Measurements from ENCODE around the gene FRMD4A.
"Not testable (repeated sequence)": the region's sequence is repeated elsewhere in the genome, so short reads cannot be mapped to it uniquely, and the experiment has no call there.

- not testable (repeated sequence) for TF ChIP-seq CTBP1 (IDR thresholded peaks at IDR 0.05; ENCODE audit: borderline replicate concordance); NFRKB (IDR thresholded peaks at IDR 0.05); HDGF (IDR thresholded peaks at IDR 0.05; ENCODE audit: borderline replicate concordance); ELF4 (IDR thresholded peaks at IDR 0.05); FOXA1 (IDR thresholded peaks at IDR 0.05); BHLHE40 (IDR thresholded peaks at IDR 0.05; ENCODE audit: borderline replicate concordance); SP1 (IDR thresholded peaks at IDR 0.05); PKNOX1 (IDR thresholded peaks at IDR 0.05); LEF1 (IDR thresholded peaks at IDR 0.05; ENCODE audit: borderline replicate concordance); FOXK2 (IDR thresholded peaks at IDR 0.05); TARDBP (IDR thresholded peaks at IDR 0.05)
Measured at GRCh38 chr10:14042051-14042450, 288.7 kb downstream of the FRMD4A start.
